IPS-20b (cell line): ENCODE results near the gene TTYH3.

ENCODE experiments used
- H3K27ac ChIP-seq: one replicate; pipeline ENCODE4 v1.5.1; 2013; ENCODE audit warnings: low read length
- H3K27me3 ChIP-seq: 2 replicates; pipeline ENCODE4 v1.6.1; 2013; ENCODE audit warnings: mild to moderate bottlenecking, low read length, inconsistent platforms; ENCODE audit not compliant: insufficient read depth
- H3K36me3 ChIP-seq: 2 replicates; pipeline ENCODE4 v1.6.1; 2013; ENCODE audit warnings: low read depth, mild to moderate bottlenecking, inconsistent platforms, low read length, moderate library complexity; ENCODE audit not compliant: insufficient read depth
- H3K4me1 ChIP-seq: 2 replicates; pipeline ENCODE4 v1.6.1; 2013; ENCODE audit warnings: mild to moderate bottlenecking, control low read depth, inconsistent platforms, low read length, moderate library complexity; ENCODE audit not compliant: insufficient read depth
- H3K4me3 ChIP-seq: 2 replicates; pipeline ENCODE4 v1.5.1; 2013; ENCODE audit warnings: mild to moderate bottlenecking, low read length, inconsistent platforms
- H3K9ac ChIP-seq: 2 replicates; pipeline ENCODE4 v1.6.1; 2013; ENCODE audit warnings: low read depth, mild to moderate bottlenecking, inconsistent platforms, low read length, moderate library complexity
- H3K9me3 ChIP-seq: 2 replicates; pipeline ENCODE4 v1.6.1; 2013; ENCODE audit warnings: mild to moderate bottlenecking, low read depth, low read length, inconsistent platforms; ENCODE audit not compliant: insufficient read depth

Gene TTYH3

DNA sequence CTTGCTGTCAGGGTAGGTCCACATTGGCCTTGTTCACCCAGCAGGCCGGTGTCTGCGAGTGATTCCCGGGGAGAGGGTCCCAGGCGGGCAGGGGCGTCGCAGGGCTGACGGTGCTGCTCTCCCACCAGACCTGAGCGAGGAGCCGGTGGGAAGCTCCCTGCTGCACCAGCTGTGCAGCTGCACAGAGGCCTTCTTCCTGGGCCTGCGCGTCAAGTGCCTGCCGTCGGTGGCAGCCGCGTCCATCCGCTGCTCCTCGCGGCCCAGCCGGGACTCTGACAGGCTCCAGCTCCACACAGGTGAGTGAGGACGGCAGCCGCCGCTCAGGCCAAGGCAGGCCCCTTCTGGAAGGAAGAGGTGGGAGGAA is 70.8 kb downstream of the TTYH3 start:
- H3K9me3 ChIP-seq, result no peaks in the 10 kb centered on the region
- no peak overlapping the region for H3K27ac ChIP-seq
- no peaks in the 10 kb centered on the region for H3K27me3 ChIP-seq
- H3K36me3 ChIP-seq, result no peaks in the 10 kb centered on the region
- H3K4me1 ChIP-seq, result no peaks in the 10 kb centered on the region
- H3K4me3 ChIP-seq, result no peak overlapping the region
- H3K9ac ChIP-seq, result no peak overlapping the region

DNA sequence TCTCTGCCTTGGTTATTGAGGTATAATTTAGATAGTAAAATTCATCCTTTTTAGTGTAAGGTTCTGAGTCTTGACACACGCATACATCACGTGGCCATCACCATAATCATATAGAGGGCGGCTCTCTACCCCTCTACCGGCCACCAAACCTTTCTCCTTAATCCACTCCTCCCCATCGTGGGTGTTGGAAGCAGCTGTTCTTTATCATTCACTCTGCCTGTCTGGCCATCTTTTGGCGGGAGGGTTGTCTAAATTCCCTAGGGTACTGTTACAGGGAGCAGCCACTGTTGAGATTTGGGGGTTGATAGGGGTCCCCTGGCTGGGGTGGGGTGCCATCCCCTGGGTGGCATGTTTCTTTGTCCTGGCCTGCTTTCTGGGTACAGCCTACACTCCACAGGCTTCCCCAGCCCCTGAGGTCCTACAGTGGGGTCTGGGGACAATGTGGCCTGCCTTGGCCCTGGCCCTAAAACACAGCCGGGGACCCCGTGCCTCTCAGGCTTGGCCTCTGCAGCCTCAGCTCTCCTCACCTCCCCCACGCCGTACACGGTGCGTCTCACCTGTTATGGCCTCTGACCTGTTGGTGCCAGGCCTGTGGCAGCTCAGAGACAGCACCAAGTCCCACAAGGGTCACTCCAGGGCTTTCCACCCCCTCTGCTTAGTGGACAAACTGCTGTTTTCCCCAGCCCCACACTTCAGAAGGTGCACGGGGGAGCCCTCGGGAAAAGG is 73.7 kb downstream of the TTYH3 start:
- Histone ChIP-seq H3K9ac (no peak overlapping the region), H3K27ac (no peak overlapping the region), H3K27me3 (no peaks in the 10 kb centered on the region), H3K4me1 (no peaks in the 10 kb centered on the region), H3K4me3 (no peak overlapping the region), H3K36me3 (no peaks in the 10 kb centered on the region), H3K9me3 (no peaks in the 10 kb centered on the region)

DNA sequence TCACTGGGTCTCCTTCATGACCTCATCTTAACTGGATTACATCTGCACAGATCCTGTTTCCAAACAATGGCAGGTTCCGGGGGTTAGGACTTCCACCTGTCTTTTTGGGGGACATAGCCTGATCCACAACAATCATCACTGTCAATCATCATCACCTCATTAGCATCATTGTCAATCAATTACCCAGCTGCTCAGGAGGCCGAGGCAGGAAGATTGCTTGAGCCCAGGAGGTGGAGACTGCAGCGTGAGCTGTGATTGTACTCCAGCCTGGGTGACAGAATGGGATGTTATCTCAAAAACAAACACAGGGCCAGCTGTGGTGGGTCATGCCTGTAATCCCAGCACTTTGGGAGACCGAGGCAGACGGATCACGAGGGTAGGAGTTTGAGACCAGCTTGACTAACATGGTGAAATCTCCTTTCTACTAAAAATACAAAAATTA is 74.9 kb downstream of the TTYH3 start:
- no peak overlapping the region for H3K4me3 ChIP-seq
- H3K9ac ChIP-seq, result no peak overlapping the region
- H3K4me1 ChIP-seq, result no peaks in the 10 kb centered on the region
- no peaks in the 10 kb centered on the region for H3K36me3 ChIP-seq
- no peak overlapping the region for H3K27ac ChIP-seq
- no peaks in the 10 kb centered on the region for H3K9me3 ChIP-seq
- no peaks in the 10 kb centered on the region for H3K27me3 ChIP-seq

- Histone ChIP-seq H3K27me3 (no peaks in the 10 kb centered on the region), H3K9me3 (no peaks in the 10 kb centered on the region), H3K9ac (no peak overlapping the region), H3K36me3 (no peaks in the 10 kb centered on the region), H3K4me3 (no peak overlapping the region), H3K27ac (no peak overlapping the region), H3K4me1 (no peaks in the 10 kb centered on the region)
Observed at GRCh38 chr7:2707481-2707880, 75.7 kb downstream of the TTYH3 start.

GRCh38 chr7:2708041-2708440 is 76.3 kb downstream of the TTYH3 start:
- H3K4me3 ChIP-seq, result no peak overlapping the region
- H3K36me3 ChIP-seq, result no peaks in the 10 kb centered on the region
- no peak overlapping the region for H3K27ac ChIP-seq

GRCh38 chr7:2708547-2709310 is 76.9 kb downstream of the TTYH3 start:
- no peak overlapping the region for H3K9ac ChIP-seq
- H3K9me3 ChIP-seq, result no peaks in the 10 kb centered on the region
- no peaks in the 10 kb centered on the region for H3K4me1 ChIP-seq
- no peaks in the 10 kb centered on the region for H3K36me3 ChIP-seq
- no peak overlapping the region for H3K4me3 ChIP-seq
- H3K27me3 ChIP-seq, result no peaks in the 10 kb centered on the region
- no peak overlapping the region for H3K27ac ChIP-seq

More at GRCh38 chr7:2708041-2708440, 76.3 kb downstream of the TTYH3 start:
- H3K9me3 ChIP-seq, result no peaks in the 10 kb centered on the region
- H3K27me3 ChIP-seq, result no peaks in the 10 kb centered on the region
- H3K4me1 ChIP-seq, result no peaks in the 10 kb centered on the region
- no peak overlapping the region for H3K9ac ChIP-seq

GRCh38 chr7:2709553-2710285 is 77.9 kb downstream of the TTYH3 start:
- Histone ChIP-seq H3K27ac (no peak overlapping the region), H3K9ac (no peak overlapping the region), H3K27me3 (no peaks in the 10 kb centered on the region), H3K4me3 (no peak overlapping the region), H3K4me1 (no peaks in the 10 kb centered on the region), H3K36me3 (no peaks in the 10 kb centered on the region), H3K9me3 (no peaks in the 10 kb centered on the region)

GRCh38 chr7:2710286-2710655 is 78.5 kb downstream of the TTYH3 start:
- no peak overlapping the region for H3K9ac ChIP-seq
- H3K36me3 ChIP-seq, result peaks cover 4% of the 10 kb centered on the region; the same call in 1 of the 2 replicates
- no peaks in the 10 kb centered on the region for H3K9me3 ChIP-seq
- H3K4me1 ChIP-seq, result no peaks in the 10 kb centered on the region
- no peak overlapping the region for H3K27ac ChIP-seq
- no peaks in the 10 kb centered on the region for H3K27me3 ChIP-seq
- H3K4me3 ChIP-seq, result no peak overlapping the region

GRCh38 chr7:2710901-2711551 is 79.2 kb downstream of the TTYH3 start:
- no peak overlapping the region for H3K4me3 ChIP-seq
- H3K9me3 ChIP-seq, result no peaks in the 10 kb centered on the region
- H3K27me3 ChIP-seq, result no peaks in the 10 kb centered on the region
- H3K9ac ChIP-seq, result no peak overlapping the region
- H3K36me3 ChIP-seq, result peaks cover 11% of the 10 kb centered on the region; the same call in 1 of the 2 replicates
- no peak overlapping the region for H3K27ac ChIP-seq
- H3K4me1 ChIP-seq, result no peaks in the 10 kb centered on the region

- no peak overlapping the region for H3K27ac ChIP-seq
- no peaks in the 10 kb centered on the region for H3K27me3 ChIP-seq
- no peak overlapping the region for H3K4me3 ChIP-seq
- H3K9me3 ChIP-seq, result no peaks in the 10 kb centered on the region
- H3K9ac ChIP-seq, result no peak overlapping the region
- H3K4me1 ChIP-seq, result no peaks in the 10 kb centered on the region
- peaks cover 17% of the 10 kb centered on the region; the same call in 1 of the 2 replicates for H3K36me3 ChIP-seq
Observed at GRCh38 chr7:2711895-2712675, 80.3 kb downstream of the TTYH3 start.

GRCh38 chr7:2713370-2713769 is 81.6 kb downstream of the TTYH3 start:
- no peaks in the 10 kb centered on the region for H3K9me3 ChIP-seq
- H3K4me1 ChIP-seq, result no peaks in the 10 kb centered on the region
- no peak overlapping the region for H3K9ac ChIP-seq
- peaks cover 27% of the 10 kb centered on the region; the same call in 1 of the 2 replicates for H3K36me3 ChIP-seq
- H3K27me3 ChIP-seq, result no peaks in the 10 kb centered on the region
- no peak overlapping the region for H3K4me3 ChIP-seq
- H3K27ac ChIP-seq, result no peak overlapping the region
